HG02571 (cell line): ENCODE results near the gene CALY.
A peak's percentile ranks its signal among the peaks of the same experiment; 100 is the strongest.
"Not testable (repeated sequence)": the region's sequence is repeated elsewhere in the genome, so short reads cannot be mapped to it uniquely, and the experiment has no call there.

Experiments
- ATAC-seq: cut with Tn5 transposase; IDR thresholded peaks from one replicate; pipeline ENCODE4 v1.9.1; 2021; ENCODE audit warnings: mild to moderate bottlenecking, moderate library complexity; ENCODE audit not compliant: unreplicated experiment

Gene CALY

GRCh38 chr10:133336577-133337369 is at the start of gene CALY:
TSS of gene CALY (minus strand) at chr10:133336896. CDS start at chr10:133328989, 7,907 bp downstream.
- no peak for ATAC-seq

GRCh38 chr10:133385214-133385613 is 48.5 kb upstream of the CALY start:
- ATAC-seq, result no peak

- ATAC-seq, result no peak
These were observed 47.4 kb upstream of the CALY start for GRCh38 chr10:133384071-133384470.

GRCh38 chr10:133383551-133383950 is 46.9 kb upstream of the CALY start:
- ATAC-seq, result no peak

GRCh38 chr10:133381036-133381435 is 44.3 kb upstream of the CALY start:
- no peak for ATAC-seq

- no peak for ATAC-seq
These were observed 43.3 kb upstream of the CALY start for GRCh38 chr10:133379801-133380666.

- no peak for ATAC-seq
These were observed 42.6 kb upstream of the CALY start, which contains the start of gene PAOX for GRCh38 chr10:133379152-133379800. TSS of gene PAOX (plus strand) at chr10:133379262. CDS start at chr10:133379317, 55 bp downstream.

- peak; percentile 34 for ATAC-seq
These were observed 41.8 kb upstream of the CALY start for GRCh38 chr10:133378251-133379096.

GRCh38 chr10:133377818-133378250 is 41.1 kb upstream of the CALY start:
- no peak for ATAC-seq

- ATAC-seq, result no peak
These were observed 40.5 kb upstream of the CALY start for GRCh38 chr10:133377025-133377817.

- not testable (repeated sequence) for ATAC-seq
These were observed 39.5 kb upstream of the CALY start for GRCh38 chr10:133376183-133376582.

GRCh38 chr10:133375357-133376115 is 38.8 kb upstream of the CALY start:
- ATAC-seq, result no peak

- ATAC-seq, result peak; percentile 81
These were observed 36.7 kb upstream of the CALY start, which contains the start of gene ECHS1 for GRCh38 chr10:133373174-133374090. TSS of gene ECHS1 (minus strand) at chr10:133373354. CDS start at chr10:133373333, 21 bp downstream.

GRCh38 chr10:133372507-133372906 is 35.8 kb upstream of the CALY start:
- no peak for ATAC-seq

GRCh38 chr10:133370030-133370786 is 33.5 kb upstream of the CALY start:
- ATAC-seq, result no peak

GRCh38 chr10:133368153-133368552 is 31.5 kb upstream of the CALY start:
- no peak for ATAC-seq

GRCh38 chr10:133367461-133367860 is 30.8 kb upstream of the CALY start:
- not testable (repeated sequence) for ATAC-seq
